GM21717 (cell line): Measurements from ENCODE around the gene OR4A16.

ENCODE experiments used
- ATAC-seq: cut with Tn5 transposase; IDR thresholded peaks from one replicate; pipeline ENCODE4 v1.9.1; 2021; ENCODE audit warnings: mild to moderate bottlenecking, moderate library complexity; ENCODE audit not compliant: unreplicated experiment

OR4A16 gene, protein sequence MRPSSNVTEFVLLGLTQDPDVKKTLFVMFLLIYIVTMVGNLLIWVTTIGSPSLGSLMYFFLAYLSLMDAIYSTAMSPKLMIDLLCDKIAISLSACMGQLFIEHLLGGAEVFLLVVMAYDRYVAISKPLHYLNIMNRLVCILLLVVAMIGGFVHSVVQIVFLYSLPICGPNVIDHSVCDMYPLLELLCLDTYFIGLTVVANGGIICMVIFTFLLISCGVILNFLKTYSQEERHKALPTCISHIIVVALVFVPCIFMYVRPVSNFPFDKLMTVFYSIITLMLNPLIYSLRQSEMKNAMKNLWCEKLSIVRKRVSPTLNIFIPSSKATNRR

DNA sequence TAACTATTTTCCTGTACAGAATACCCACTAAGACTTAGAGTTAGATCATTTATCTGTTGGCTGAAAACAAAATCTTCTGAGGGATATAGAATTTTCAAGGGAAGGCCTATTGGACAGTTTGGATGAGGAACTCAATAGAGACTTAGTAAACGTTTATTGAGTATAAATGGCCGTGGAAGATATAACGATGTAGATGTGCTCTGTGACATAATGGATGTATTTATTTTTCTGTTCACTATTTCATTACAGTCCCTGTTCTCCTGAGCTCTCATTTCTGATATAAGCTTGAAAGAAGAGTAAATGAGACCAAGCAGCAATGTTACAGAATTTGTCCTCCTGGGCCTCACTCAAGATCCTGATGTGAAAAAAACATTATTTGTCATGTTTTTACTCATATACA, at the start of gene OR4A16:
Gene OR4A16, plus strand, starts transcription at position 301 of the 400 bp plus-strand sequence. Its CDS starts 0 bp downstream, at position 301.
- ATAC-seq = no peak

DNA sequence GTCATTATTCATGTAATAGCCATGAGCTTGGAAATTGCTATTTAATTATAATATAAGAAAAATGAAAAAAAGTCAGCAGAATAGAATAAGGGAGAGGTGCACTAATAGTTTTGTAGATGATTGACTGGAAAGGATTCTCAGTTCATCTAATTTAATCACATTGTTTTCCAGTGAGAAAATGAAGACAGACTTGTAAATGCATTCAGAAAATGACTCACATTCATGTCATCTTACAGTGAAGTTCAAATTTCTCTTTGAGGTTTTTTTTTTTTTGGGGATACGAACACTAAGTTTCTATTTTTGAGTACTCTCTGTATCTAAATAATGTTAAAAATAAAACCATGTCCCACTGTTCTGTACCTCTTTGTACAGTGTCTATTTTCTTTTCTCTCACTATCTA, 18.5 kb upstream of the OR4A16 start:
- ATAC-seq = no peak

DNA sequence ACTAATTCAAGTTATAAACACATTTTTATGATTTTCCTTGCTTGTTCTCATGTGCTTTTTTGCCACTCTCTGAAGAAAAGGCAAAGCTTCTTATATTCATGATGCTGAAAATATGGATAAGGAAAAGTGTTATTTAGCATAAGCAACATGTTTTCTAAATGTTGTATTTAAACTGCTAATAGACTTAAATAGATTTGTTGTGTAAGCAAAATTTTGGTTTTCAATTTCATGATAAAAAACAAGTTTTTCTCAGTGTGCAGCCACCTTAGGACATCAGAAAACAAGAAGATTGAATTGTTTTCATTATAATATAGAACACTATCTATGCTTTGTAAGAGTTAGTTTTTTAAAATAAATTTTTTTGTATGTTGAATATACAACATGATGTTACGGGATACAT, 2.3 kb downstream of the OR4A16 start:
- no peak for ATAC-seq

DNA sequence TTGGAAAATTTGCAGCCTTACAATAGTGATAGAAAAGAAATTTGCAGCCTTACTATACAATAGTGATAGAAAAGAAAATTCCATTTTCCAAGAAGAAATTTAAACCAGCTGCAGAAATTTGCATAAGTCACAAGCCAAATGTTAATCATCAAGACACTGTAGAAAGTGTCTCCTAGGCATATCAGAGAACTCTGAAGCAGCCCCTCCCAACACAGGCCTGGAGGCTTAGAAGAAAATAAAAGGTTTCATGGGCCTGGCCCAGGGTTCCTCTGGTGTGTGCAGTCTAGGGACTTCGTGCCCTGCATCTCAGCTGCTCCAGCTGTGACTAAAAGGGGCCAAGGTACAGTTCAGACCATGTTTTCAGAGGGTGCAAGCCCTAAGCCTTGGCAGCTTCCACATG, 6.0 kb downstream of the OR4A16 start:
- ATAC-seq = no peak

DNA sequence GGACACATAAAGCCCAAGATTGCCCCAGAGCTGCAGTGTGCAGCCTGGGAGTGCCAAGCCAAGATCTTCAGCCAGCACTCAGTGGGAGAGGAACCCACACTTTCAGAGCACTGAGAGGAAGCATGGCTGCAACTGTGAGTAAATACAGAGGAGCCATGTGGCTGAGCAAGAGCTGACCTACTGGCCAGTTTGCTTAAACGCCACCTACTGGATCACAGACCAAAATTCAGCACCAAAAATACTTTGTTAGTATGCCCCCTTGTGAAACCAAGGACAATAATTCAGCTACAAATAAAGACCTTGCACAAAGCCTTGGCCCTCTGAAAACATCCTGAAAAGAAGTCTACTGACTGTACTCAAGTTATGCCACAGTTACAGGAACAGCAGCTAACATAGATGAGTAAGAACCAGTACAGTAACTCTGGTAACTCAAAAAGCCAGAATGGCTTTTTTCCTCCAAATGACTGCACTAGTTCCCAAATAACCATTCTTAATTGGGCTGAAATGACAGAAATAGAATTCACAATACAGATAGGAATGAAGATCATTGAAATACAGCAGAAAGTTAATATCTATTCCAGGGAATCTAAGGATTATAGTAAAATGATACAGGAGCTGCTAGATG, 14.7 kb downstream of the OR4A16 start:
- no peak for ATAC-seq

DNA sequence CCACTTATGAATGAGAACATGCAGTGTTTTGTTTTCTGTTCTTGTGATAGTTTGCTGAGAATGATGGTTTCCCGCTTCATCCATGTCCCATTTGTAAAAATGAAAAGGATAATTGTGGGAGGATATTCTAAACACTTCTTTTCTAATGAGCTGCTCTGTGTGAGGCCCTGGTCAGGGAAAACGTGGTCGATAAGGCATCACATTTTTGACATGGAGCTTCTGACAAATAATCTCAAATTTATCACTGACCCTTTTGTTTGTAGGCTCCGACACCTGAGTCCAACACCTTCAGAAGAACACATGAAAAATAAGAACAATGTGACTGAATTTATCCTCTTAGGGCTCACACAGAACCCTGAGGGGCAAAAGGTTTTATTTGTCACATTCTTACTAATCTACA, 24.7 kb downstream of the OR4A16 start, which contains the start of gene OR4A15:
Gene OR4A15, plus strand, starts transcription at position 301 of the 400 bp plus-strand sequence. Its CDS starts 0 bp downstream, at position 301.
- ATAC-seq = no peak
